Tibial artery (tissue), 4 donors: ENCODE measurements around the gene C1QTNF9.

ENCODE experiments used
- DNase-seq, 2 donors: peaks; one replicate each; pipeline ENCODE4 v3.0.0-alpha.2; 2019
- H3K27ac ChIP-seq, 2 donors: fragments of 200-600 bp; sonication (generic) in 1 of 2; 1 replicate in 1 of 2; 2 replicates in 1 of 2; pipeline ENCODE4 v1.5.1; 2018 to 2019; ENCODE audit warnings: mild to moderate bottlenecking in 1 of 2
- H3K27me3 ChIP-seq, 2 donors: fragments of 200-600 bp; sonication (generic) in 1 of 2; one replicate each; pipeline versions ENCODE4 v1.5.1 to v1.6.0; 2016 to 2019
- H3K36me3 ChIP-seq, 3 donors: fragments of 200-600 bp; sonication (generic) in 2 of 3; one replicate each; pipeline ENCODE4 v1.5.1; 2016 to 2019; ENCODE audit warnings: mild to moderate bottlenecking in 2 of 3
- H3K4me1 ChIP-seq, 4 donors: fragments of 200-600 bp; sonication (generic) in 2 of 4; 1 replicate in 3 of 4; 2 replicates in 1 of 4; pipeline ENCODE4 v1.5.1; 2016 to 2019
- H3K4me3 ChIP-seq, 2 donors: fragments of 200-600 bp; sonication (generic) in 1 of 2; 1 replicate in 1 of 2; 2 replicates in 1 of 2; pipeline ENCODE4 v1.5.1; 2018 to 2019; ENCODE audit warnings: mild to moderate bottlenecking in 2 of 2
- H3K9me3 ChIP-seq, 3 donors: fragments of 200-600 bp; sonication (generic) in 1 of 3; one replicate each; pipeline ENCODE4 v1.5.1; 2016 to 2019
- intact Hi-C: fragments of 100-400 bp; cut with DNase I; formaldehyde crosslinking; loops from one replicate; pipeline ENCODE4 v1.15.0; 2023; ENCODE audit warnings: low total_unique reads
- TF ChIP-seq, protein P1 (sequence below), 2 experiments: fragments of 200-600 bp in 1 of 2; fragments of 450-650 bp in 1 of 2; IDR thresholded peaks; one replicate each; pipeline ENCODE4 v1.5.1; 2017 to 2019; ENCODE audit warnings: antibody characterized with exemption in 2 of 2, mild to moderate bottlenecking in 1 of 2, moderate library complexity in 1 of 2

C1QTNF9 gene

DNA sequence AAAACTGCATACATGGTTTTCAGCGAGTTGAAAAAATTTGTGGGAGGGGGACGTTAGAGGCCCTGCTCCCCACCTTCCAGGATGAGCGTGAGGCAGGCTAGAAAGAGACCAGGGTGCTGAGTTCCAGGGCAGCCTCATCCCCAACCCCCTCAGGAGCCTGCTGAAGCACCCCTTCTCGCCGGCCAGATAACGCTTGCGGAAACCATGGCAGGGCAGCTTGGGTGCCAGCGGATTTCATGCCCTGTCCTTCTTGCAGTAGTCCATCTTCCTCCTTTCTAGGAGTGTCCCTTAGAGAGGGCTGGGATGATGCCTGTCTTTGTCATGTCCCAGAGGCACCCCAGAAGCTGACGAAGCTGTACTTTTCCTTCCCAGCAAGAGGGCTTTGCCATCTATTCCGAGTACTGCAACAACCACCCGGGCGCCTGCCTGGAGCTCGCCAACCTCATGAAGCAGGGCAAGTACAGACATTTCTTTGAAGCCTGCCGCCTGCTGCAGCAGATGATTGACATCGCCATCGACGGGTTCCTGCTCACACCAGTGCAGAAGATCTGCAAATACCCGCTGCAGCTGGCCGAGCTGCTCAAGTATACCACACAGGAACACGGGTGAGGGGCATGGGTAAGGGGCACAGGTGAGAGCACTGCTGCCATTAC, 19.0 kb upstream of the C1QTNF9 start:
- Histone ChIP-seq H3K4me3 (no peak overlapping the region), H3K36me3 (peaks cover 43 to 82% (median 81%) of the 10 kb centered on the region in 3 donors), H3K27ac (no peak overlapping the region), H3K9me3 (no peaks in the 10 kb centered on the region), H3K27me3 (no peaks in the 10 kb centered on the region), H3K4me1 (peaks cover 0 to 7% (median 0%) of the 10 kb centered on the region in 4 donors)
- TF ChIP-seq, protein P1, sequence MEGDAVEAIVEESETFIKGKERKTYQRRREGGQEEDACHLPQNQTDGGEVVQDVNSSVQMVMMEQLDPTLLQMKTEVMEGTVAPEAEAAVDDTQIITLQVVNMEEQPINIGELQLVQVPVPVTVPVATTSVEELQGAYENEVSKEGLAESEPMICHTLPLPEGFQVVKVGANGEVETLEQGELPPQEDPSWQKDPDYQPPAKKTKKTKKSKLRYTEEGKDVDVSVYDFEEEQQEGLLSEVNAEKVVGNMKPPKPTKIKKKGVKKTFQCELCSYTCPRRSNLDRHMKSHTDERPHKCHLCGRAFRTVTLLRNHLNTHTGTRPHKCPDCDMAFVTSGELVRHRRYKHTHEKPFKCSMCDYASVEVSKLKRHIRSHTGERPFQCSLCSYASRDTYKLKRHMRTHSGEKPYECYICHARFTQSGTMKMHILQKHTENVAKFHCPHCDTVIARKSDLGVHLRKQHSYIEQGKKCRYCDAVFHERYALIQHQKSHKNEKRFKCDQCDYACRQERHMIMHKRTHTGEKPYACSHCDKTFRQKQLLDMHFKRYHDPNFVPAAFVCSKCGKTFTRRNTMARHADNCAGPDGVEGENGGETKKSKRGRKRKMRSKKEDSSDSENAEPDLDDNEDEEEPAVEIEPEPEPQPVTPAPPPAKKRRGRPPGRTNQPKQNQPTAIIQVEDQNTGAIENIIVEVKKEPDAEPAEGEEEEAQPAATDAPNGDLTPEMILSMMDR (IDR thresholded peaks at IDR 0.05) = no peak
- intact Hi-C loops = loop anchor here (5.0 kb wide), 1 partner anchor 1982 kb away; no protein-coding TSS in a partner anchor
- DNase-seq = no peak

DNA sequence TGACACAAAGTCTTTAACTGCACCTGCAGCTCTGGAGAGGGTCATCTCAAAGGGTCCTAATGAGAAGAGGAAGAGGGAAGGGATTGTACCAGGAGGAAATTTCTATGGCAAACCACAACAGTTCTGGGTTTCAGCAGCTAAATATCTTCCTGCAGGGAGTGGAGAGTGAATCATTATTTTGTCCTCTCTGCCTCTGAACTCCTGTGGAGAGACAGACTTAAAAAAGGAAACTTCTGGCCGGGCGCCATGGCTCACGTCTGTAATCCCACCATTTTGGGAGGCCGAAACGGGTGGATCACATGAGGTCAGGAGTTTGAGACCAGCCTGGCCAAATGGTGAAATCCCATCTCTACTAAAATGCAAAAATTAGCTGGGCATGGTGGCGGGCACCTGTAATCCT, 16.9 kb upstream of the C1QTNF9 start:
- intact Hi-C loops = loop anchor here (5.0 kb wide), 1 partner anchor 1980 kb away; no protein-coding TSS in a partner anchor
- H3K27ac ChIP-seq = no peak overlapping the region
- no peak for DNase-seq
- no peaks in the 10 kb centered on the region for H3K9me3 ChIP-seq
- H3K36me3 ChIP-seq = peaks cover 40 to 81% (median 76%) of the 10 kb centered on the region in 3 donors
- H3K4me3 ChIP-seq = no peak overlapping the region
- H3K27me3 ChIP-seq = no peaks in the 10 kb centered on the region
- H3K4me1 ChIP-seq = peaks cover 0 to 7% (median 0%) of the 10 kb centered on the region in 4 donors
- TF ChIP-seq, protein P1 (IDR thresholded peaks at IDR 0.05) = no peak

DNA sequence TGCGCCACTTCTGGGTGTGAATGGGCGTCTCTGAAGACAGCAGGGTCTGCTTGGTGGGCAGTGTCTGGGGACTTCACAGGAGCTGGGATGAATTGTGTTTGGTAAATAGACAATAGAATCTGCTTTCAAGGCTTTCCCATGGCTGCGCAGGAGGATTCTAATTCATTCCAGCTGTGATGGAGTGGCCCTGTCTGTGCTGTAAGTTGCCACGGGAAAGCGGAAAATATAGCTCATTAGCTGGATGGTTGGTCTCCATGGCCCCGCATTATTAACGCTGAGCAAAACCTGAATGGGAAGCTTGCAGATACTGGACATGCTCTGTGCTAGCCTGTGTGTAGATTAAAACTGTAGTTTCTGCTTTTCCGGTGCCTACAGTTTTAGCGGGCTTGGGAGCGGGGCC, 15.6 kb upstream of the C1QTNF9 start:
- Histone ChIP-seq H3K27ac (no peak overlapping the region), H3K9me3 (no peaks in the 10 kb centered on the region), H3K4me1 (no peaks in the 10 kb centered on the region), H3K4me3 (no peak overlapping the region), H3K36me3 (peaks cover 48 to 84% (median 76%) of the 10 kb centered on the region in 3 donors), H3K27me3 (no peaks in the 10 kb centered on the region)
- no peak for DNase-seq
- TF ChIP-seq, protein P1 (IDR thresholded peaks at IDR 0.05) = no peak
- intact Hi-C loops = loop anchor here (5.0 kb wide), 1 partner anchor 1979 kb away; no protein-coding TSS in a partner anchor

DNA sequence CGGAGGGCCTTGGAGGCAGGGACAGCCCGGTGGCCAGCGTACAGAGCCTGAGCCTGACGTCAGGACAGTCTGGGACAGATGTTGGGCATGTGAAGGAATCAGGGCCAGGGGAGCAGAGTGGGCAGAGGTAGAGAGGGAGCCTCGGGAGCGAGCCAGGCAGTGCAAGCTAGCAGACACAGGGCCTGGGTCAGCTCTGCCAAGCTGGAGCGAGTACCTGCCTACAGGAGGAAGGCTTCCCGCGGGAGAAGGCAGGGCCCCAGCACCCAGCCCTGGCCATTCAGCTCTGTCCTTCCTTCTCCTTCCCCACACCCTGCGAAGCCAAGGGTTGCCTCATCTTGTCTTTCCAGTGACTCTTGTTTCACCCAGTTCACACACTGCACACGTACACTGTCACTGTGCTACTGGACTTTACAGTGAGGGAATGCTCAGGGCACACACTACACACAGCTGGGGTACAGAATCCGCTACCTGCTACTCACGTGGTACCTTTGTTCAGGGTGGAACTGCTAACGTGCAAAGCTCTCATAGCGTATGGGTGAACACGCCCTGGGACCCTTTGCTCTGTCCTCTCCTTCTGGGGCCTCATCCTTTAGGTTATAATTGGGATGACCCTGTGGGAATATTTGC, 9.8 kb upstream of the C1QTNF9 start:
- intact Hi-C loops = no loop called here
- H3K36me3 ChIP-seq = peaks cover 44 to 95% (median 69%) of the 10 kb centered on the region in 3 donors

DNA sequence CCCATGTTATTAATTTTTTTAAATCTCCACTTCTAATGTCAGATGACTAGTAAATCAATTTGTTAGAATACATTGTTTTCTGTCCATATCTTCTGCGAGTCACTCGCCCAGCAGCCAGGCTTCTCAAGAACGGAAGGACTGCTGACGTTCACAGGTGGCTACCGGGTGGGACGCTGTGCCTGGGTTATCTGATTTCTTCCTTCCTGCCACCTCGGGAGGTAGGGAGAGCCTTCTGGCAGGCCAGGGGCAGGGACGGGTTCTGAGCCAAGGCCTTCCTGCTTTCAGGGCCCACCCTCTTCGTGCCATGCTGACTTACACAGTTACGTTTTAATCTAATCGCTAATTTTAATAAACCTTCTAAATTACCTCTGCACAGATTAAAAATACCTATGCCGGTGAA, 7.9 kb upstream of the C1QTNF9 start:
- H3K36me3 ChIP-seq = peaks cover 38 to 81% (median 59%) of the 10 kb centered on the region in 3 donors
- H3K4me3 ChIP-seq = no peak overlapping the region
- DNase-seq = no peak
- H3K4me1 ChIP-seq = no peaks in the 10 kb centered on the region
- no peaks in the 10 kb centered on the region for H3K9me3 ChIP-seq
- intact Hi-C loops = no loop called here
- H3K27ac ChIP-seq = no peak overlapping the region
- H3K27me3 ChIP-seq = no peaks in the 10 kb centered on the region
- TF ChIP-seq, protein P1 (IDR thresholded peaks at IDR 0.05) = no peak

More for the DNA sequence above, 9.8 kb upstream of the C1QTNF9 start:
- no peak for DNase-seq
- H3K4me1 ChIP-seq = no peaks in the 10 kb centered on the region
- H3K27me3 ChIP-seq = no peaks in the 10 kb centered on the region
- H3K27ac ChIP-seq = no peak overlapping the region
- TF ChIP-seq, protein P1 (IDR thresholded peaks at IDR 0.05) = no peak
- no peak overlapping the region for H3K4me3 ChIP-seq
- H3K9me3 ChIP-seq = no peaks in the 10 kb centered on the region
